Measurements from ENCODE around the gene SET.

DNA sequence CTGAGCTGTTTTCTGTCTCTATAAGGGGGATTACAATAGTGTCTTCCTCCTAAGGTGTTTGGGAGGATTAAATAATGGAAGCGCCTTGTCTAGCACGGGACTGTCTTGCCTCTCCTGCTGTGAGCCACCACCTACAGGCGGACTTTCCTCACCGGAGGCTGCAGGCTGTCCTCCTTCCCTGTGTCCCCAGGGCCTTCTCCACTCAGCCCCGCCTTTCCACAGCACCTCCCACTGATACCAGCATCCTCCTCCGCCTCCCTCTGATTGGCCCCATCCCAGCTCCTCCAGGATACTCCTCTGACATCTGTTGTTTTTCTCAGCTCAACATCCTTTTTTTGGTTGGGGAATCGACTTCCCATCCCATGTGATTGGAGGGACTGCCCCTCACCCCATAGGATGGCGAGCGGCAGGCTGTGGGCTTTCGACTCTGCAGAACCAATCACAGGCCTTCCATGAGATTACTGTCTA is 35.8 kb downstream of the SET start:
- TF ChIP-seq CTCF (conservative IDR thresholded peaks at IDR 0.05 in 1 of 2, IDR thresholded peaks at IDR 0.05 in 1 of 2; ENCODE audit: extremely low read depth in 1 of 2, insufficient read depth in 1 of 2, low read depth in 1 of 2, low read length in 2 of 2) = no peak
- no peak for TF ChIP-seq EZH2 (IDR thresholded peaks at IDR 0.05; ENCODE audit: borderline replicate concordance, low read length)

Data from mammary epithelial cell (primary cell).